A673 (cell line): Measurements from ENCODE around the gene GJB4. TPM values are rescaled to one million over a fixed set of nuclear protein-coding genes. Genes with fewer than 3 reads are reported as not detected.

Experiments used
- BruUV-seq: library from RNA; stranded (reverse); fragments of 400-500 nt; replicated peaks from 2 replicates; lab custom pipeline; 2021; lab: Mats Ljungman, UMichigan
- CTCF ChIA-PET: fragments of 300-600 bp; sonication (Branson Sonifier 250); formaldehyde crosslinking; loops from one replicate; lab custom pipeline; 2022; ENCODE audit warnings: antibody characterized with exemption; lab: Charles Lee
- POLR2A ChIA-PET: fragments of 300-600 bp; sonication (Branson Sonifier 250); formaldehyde crosslinking; loops from one replicate; lab custom pipeline; 2022; ENCODE audit warnings: antibody characterized with exemption; ENCODE audit not compliant: low non-redundant PET; lab: Charles Lee
- DNase-seq: peaks from one replicate; pipeline ENCODE4 v3.0.0-alpha.2; 2015; ENCODE audit warnings: low spot score
- H3K27ac ChIP-seq: fragments of 200-600 bp; sonication (generic); 2 replicates; pipeline ENCODE4 v1.5.1; 2016; ENCODE audit warnings: mixed run types, low read depth, mild to moderate bottlenecking, mixed read lengths, antibody characterized with exemption, low read length; ENCODE audit not compliant: poor library complexity, severe bottlenecking
- H3K27me3 ChIP-seq: fragments of 200-600 bp; sonication (generic); replicated peaks from 2 replicates; pipeline ENCODE4 v1.6.1; 2017; ENCODE audit warnings: mixed run types, low read depth, mild to moderate bottlenecking, mixed read lengths, antibody characterized with exemption, low read length; ENCODE audit not compliant: insufficient read depth, poor library complexity
- H3K36me3 ChIP-seq: fragments of 200-600 bp; sonication (generic); 2 replicates; pipeline ENCODE4 v1.6.1; 2016; ENCODE audit warnings: mixed run types, mild to moderate bottlenecking, mixed read lengths, antibody characterized with exemption, low read length; ENCODE audit not compliant: insufficient read depth, poor library complexity, severe bottlenecking
- H3K4me1 ChIP-seq: fragments of 200-600 bp; sonication (generic); 2 replicates; pipeline ENCODE4 v1.6.1; 2017; ENCODE audit warnings: mixed run types, mild to moderate bottlenecking, mixed read lengths, antibody characterized with exemption, low read length; ENCODE audit not compliant: insufficient read depth, poor library complexity, severe bottlenecking
- H3K4me3 ChIP-seq: fragments of 200-600 bp; sonication (generic); 2 replicates; pipeline ENCODE4 v1.5.1; 2016; ENCODE audit warnings: low read depth, mixed run types, mild to moderate bottlenecking, mixed read lengths, low read length; ENCODE audit not compliant: poor library complexity, severe bottlenecking
- H3K9me3 ChIP-seq: fragments of 200-600 bp; sonication (generic); 2 replicates; pipeline ENCODE4 v1.6.1; 2016; ENCODE audit warnings: mixed run types, low read depth, mild to moderate bottlenecking, mixed read lengths, antibody characterized with exemption, low read length; ENCODE audit not compliant: poor library complexity, severe bottlenecking
- CTCF ChIP-seq: fragments of 300-800, 200-600 bp; sonication (generic); conservative IDR thresholded peaks from 2 replicates; pipeline ENCODE4 v1.5.1; 2017; ENCODE audit warnings: low read depth, mild to moderate bottlenecking, antibody characterized with exemption, low read length, moderate library complexity, mixed read lengths
- EZH2 ChIP-seq: fragments of 200-600 bp; sonication (generic); IDR thresholded peaks from 2 replicates; pipeline ENCODE4 v1.6.1; 2017; ENCODE audit warnings: borderline replicate concordance, low read depth, mild to moderate bottlenecking, mixed read lengths, antibody characterized with exemption, low read length; ENCODE audit not compliant: poor library complexity, severe bottlenecking
- intact Hi-C: fragments of 100-400 bp; cut with micrococcal nuclease; formaldehyde crosslinking; loops from one replicate; pipeline ENCODE4 v1.10.0; 2022; ENCODE audit not compliant: unreplicated experiment
- total RNA-seq: library from RNA; stranded (reverse); gene quantifications from 2 replicates; pipeline ENCODE4 v1.2.3, GENCODE V29; 2021

GJB4 gene
- total RNA-seq, 1 experiment from 2014 or later, result not detected

DNA sequence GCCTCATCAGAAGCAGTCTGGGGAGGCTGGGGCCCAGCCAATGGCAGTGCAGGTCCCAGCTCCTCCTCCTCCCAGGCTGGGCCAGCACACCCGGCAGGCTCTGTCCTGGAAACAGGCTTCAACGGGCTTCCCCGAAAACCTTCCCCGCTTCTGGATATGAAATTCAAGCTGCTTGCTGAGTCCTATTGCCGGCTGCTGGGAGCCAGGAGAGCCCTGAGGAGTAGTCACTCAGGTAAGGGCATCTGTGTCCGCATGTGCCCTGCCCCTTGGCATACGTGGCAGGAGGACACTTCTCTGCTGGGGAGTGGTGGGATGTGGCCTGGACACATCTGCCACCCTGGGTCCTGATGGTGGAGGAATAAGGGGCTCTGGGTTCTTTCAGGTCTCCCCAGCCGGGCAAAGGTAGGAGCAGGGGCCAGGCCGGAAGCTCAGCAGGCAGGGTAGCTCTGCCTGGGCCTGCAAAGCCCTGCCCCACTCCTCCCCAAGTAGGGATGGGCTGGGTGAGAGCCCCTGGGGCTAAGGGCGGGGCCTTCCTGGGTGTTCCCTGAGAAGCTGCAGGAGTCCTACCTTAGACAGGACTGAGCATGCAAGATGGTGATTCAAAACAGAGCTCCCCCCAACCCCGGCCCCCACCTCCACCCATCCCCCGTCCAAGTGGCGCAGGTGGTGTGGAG is 4.4 kb upstream of the GJB4 start, which contains the start of gene GJB5:
TSS of gene GJB5 (plus strand) at position 84 of the 674 bp plus-strand sequence. CDS start 2,284 bp downstream, outside the sequence.
- H3K27me3 ChIP-seq, result peaks cover 4% of the 10 kb centered on the region
- H3K36me3 ChIP-seq, result no peaks in the 10 kb centered on the region
- no peak for DNase-seq
- POLR2A ChIA-PET, result no interaction called here
- intact Hi-C loops, result no loop called here
- no TSS peak for BruUV-seq
- H3K9me3 ChIP-seq, result no peaks in the 10 kb centered on the region
- TF ChIP-seq EZH2 (no peak), CTCF (no peak)
- no peak within 1 kb of the TSS for H3K27ac ChIP-seq
- CTCF ChIA-PET, result interaction anchor here (0.7 kb wide), 1 partner anchor 11 kb away, joined by 4 read pairs; no protein-coding TSS in a partner anchor
- H3K4me3 ChIP-seq, result no peak within 1 kb of the TSS
- H3K4me1 ChIP-seq, result no peaks in the 10 kb centered on the region

DNA sequence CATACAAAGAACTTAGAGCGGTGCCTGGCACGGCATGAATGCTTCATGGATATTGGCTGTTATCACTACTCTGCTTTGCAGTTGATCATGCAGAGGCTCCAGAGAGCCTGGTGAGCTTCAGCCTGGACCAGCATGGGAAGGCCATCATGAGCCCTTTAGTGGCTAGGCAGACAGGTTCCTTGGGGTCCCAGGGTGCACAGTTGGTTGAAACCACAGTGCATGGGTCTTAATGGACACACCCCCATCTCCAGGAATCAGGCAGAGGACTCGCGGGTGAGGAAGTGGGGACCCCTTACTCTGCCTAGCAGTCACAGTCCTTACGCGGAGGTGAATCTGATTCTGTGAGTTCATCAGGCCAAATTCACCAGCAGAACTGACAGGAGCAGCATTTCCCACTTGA is 3.6 kb upstream of the GJB4 start:
- BruUV-seq, result no TSS peak
- Histone ChIP-seq H3K27me3 (peaks cover 4% of the 10 kb centered on the region), H3K4me1 (no peaks in the 10 kb centered on the region), H3K36me3 (no peaks in the 10 kb centered on the region), H3K27ac (no peak overlapping the region), H3K4me3 (no peak overlapping the region), H3K9me3 (no peaks in the 10 kb centered on the region)
- TF ChIP-seq CTCF, result no peak
- TF ChIP-seq EZH2, result no peak
- CTCF ChIA-PET, result no interaction called here
- no peak for DNase-seq
- intact Hi-C loops, result no loop called here
- POLR2A ChIA-PET, result no interaction called here

DNA sequence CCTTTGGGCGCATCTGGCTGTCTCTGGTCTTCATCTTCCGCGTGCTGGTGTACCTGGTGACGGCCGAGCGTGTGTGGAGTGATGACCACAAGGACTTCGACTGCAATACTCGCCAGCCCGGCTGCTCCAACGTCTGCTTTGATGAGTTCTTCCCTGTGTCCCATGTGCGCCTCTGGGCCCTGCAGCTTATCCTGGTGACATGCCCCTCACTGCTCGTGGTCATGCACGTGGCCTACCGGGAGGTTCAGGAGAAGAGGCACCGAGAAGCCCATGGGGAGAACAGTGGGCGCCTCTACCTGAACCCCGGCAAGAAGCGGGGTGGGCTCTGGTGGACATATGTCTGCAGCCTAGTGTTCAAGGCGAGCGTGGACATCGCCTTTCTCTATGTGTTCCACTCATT is 2.2 kb upstream of the GJB4 start:
- no peak for DNase-seq
- CTCF ChIA-PET, result no interaction called here
- Histone ChIP-seq H3K27me3 (peaks cover 4% of the 10 kb centered on the region), H3K36me3 (no peaks in the 10 kb centered on the region), H3K27ac (no peak overlapping the region), H3K9me3 (no peaks in the 10 kb centered on the region), H3K4me3 (no peak overlapping the region), H3K4me1 (no peaks in the 10 kb centered on the region)
- intact Hi-C loops, result no loop called here
- BruUV-seq, result no TSS peak
- TF ChIP-seq EZH2, result no peak
- TF ChIP-seq CTCF, result no peak
- POLR2A ChIA-PET, result interaction anchor here (0.6 kb wide), 1 partner anchor 78 kb away, joined by 3 read pairs; no protein-coding TSS in a partner anchor
